Keratinocyte (primary cell): ENCODE measurements around the gene CENPP. TPM values are rescaled to one million over a fixed set of nuclear protein-coding genes. Genes with fewer than 3 reads are reported as not detected.

Source experiments
- DNase-seq: peaks from one replicate; pipeline ENCODE4 v3.0.0-alpha.2; 2011; ENCODE audit warnings: low read depth, missing footprints, low spot score
- FAIRE-seq: peaks from 2 replicates; lab custom pipeline; 2011; peaks lifted over from hg19 to GRCh38; lab: Jason Lieb, UNC
- H2AFZ ChIP-seq: 2 replicates; pipeline ENCODE4 v1.6.0; 2012; ENCODE audit warnings: low read length, control low read depth, inconsistent platforms; ENCODE audit not compliant: control insufficient read depth
- H3K27ac ChIP-seq: 2 replicates; pipeline ENCODE4 v1.5.1; 2011; ENCODE audit warnings: low read length; ENCODE audit not compliant: control insufficient read depth, insufficient read depth
- H3K27me3 ChIP-seq: 3 replicates; pipeline ENCODE4 v1.6.0; 2011; ENCODE audit warnings: low read length; ENCODE audit not compliant: control insufficient read depth, insufficient read depth; ENCODE audit errors: extremely low read depth
- H3K36me3 ChIP-seq, 2 experiments: 2 replicates in 1 of 2; 3 replicates in 1 of 2; pipeline ENCODE4 v1.5.1; 2011; ENCODE audit warnings: low read length in 2 of 2, mild to moderate bottlenecking in 1 of 2; ENCODE audit not compliant: control insufficient read depth in 2 of 2, insufficient read depth in 2 of 2; ENCODE audit errors: extremely low read depth in 1 of 2
- H3K4me1 ChIP-seq: 3 replicates; pipeline ENCODE4 v1.5.1; 2011; ENCODE audit warnings: low read length; ENCODE audit not compliant: control insufficient read depth, insufficient read depth; ENCODE audit errors: extremely low read depth
- H3K4me2 ChIP-seq: 3 replicates; pipeline ENCODE4 v1.6.0; 2011; ENCODE audit warnings: low read depth, low read length; ENCODE audit not compliant: control insufficient read depth, insufficient read depth; ENCODE audit errors: extremely low read depth
- H3K4me3 ChIP-seq, 3 experiments: fragments of 200-600 bp in 1 of 3; sonication (generic) in 1 of 3; 2 replicates in 2 of 3; 3 replicates in 1 of 3; pipeline ENCODE4 v1.5.1; 2011 to 2016; ENCODE audit warnings: low read length in 3 of 3, mild to moderate bottlenecking in 3 of 3, control low read depth in 2 of 3, inconsistent platforms in 1 of 3, low read depth in 1 of 3, mixed read lengths in 1 of 3, mixed run types in 1 of 3, moderate library complexity in 1 of 3; ENCODE audit not compliant: control insufficient read depth in 2 of 3, insufficient read depth in 2 of 3; ENCODE audit errors: extremely low read depth in 1 of 3
- H3K79me2 ChIP-seq: 2 replicates; pipeline ENCODE4 v1.6.0; 2012; ENCODE audit warnings: low read length; ENCODE audit not compliant: control insufficient read depth, insufficient read depth
- H3K9ac ChIP-seq: 3 replicates; pipeline ENCODE4 v1.6.0; 2011; ENCODE audit warnings: low read length; ENCODE audit not compliant: control insufficient read depth, insufficient read depth; ENCODE audit errors: extremely low read depth
- H3K9me1 ChIP-seq: 3 replicates; pipeline ENCODE4 v1.6.0; 2011; ENCODE audit warnings: low read length; ENCODE audit not compliant: control insufficient read depth, insufficient read depth; ENCODE audit errors: extremely low read depth
- H3K9me3 ChIP-seq: 2 replicates; pipeline ENCODE4 v1.5.1; 2012; ENCODE audit warnings: low read depth, low read length; ENCODE audit not compliant: control insufficient read depth
- H4K20me1 ChIP-seq: 3 replicates; pipeline ENCODE4 v1.6.0; 2011; ENCODE audit warnings: low read length; ENCODE audit not compliant: control insufficient read depth, insufficient read depth; ENCODE audit errors: extremely low read depth
- EZH2 ChIP-seq: IDR thresholded peaks from one replicate; pipeline ENCODE4 v1.6.1; 2012; ENCODE audit warnings: inconsistent platforms, mild to moderate bottlenecking, low read length, moderate library complexity
- dilution Hi-C: fragments of 300-500 bp; cut with MboI; formaldehyde crosslinking; loops from one replicate; pipeline ENCODE4 v1.7.0; 2020; ENCODE audit warnings: low sequenced_read_pairs; ENCODE audit not compliant: extremely low pct_ligation_motif_present
- polyA plus RNA-seq, 5 experiments: library from polyadenylated mRNA; depleted of rRNA in 3 of 5; stranded (reverse) in 3 of 5; stranded (forward) in 1 of 5; unstranded in 1 of 5; fragments of >200 nt; gene quantifications; 1 replicate in 1 of 5; 2 replicates in 3 of 5; 3 replicates in 1 of 5; pipeline versions ENCODE4 v1.2.1 to v1.2.3, GENCODE V29; 2011 to 2012; ENCODE audit warnings: missing spikeins in 2 of 5, low read depth in 1 of 5, low replicate concordance in 1 of 5
- TF ChIP-seq, protein P1 (sequence below), 3 experiments: IDR thresholded peaks in 1 of 3; conservative IDR thresholded peaks in 1 of 3; optimal IDR thresholded peaks in 1 of 3; 2 replicates in 2 of 3; 3 replicates in 1 of 3; pipeline versions ENCODE3 to v1.5.1; 2011; ENCODE audit warnings: low read length in 3 of 3, mild to moderate bottlenecking in 3 of 3, moderate library complexity in 2 of 3, control low read depth in 1 of 3, inconsistent platforms in 1 of 3; ENCODE audit not compliant: insufficient read depth in 2 of 3; ENCODE audit errors: extremely low read depth in 1 of 3

CENPP gene
- polyA plus RNA-seq, 1 donor (not counting 4 experiments of a cell fraction or from before 2014, with no cell fraction given): 6.7 TPM

DNA sequence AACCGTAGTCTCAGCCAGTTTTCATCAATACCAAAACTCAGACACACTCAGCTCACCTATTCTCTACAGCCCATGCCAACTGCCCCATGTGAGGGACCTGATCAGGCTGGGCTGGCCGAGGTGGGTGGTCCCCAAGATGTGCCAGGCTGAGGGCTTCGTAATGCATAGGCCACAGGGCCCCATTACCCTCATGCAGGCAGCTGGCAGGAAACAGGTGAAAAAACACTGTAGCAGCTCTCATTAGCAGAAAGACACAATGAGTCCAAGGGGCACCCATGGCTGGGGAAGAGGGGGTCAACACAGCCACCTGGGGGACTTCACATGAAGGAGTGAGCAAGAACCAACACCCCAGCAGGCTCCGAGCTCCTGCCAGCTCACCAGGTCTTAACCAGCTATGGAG, 336.0 kb downstream of the CENPP start:
- Histone ChIP-seq H3K9me1 (no peaks in the 10 kb centered on the region), H3K9ac (no peak overlapping the region), H3K27me3 (no peaks in the 10 kb centered on the region), H3K4me3 (no peak overlapping the region), H3K9me3 (no peaks in the 10 kb centered on the region), H2AFZ (no peak overlapping the region), H4K20me1 (peaks cover 13% of the 10 kb centered on the region), H3K4me2 (no peak overlapping the region), H3K4me1 (peaks cover 13% of the 10 kb centered on the region), H3K36me3 (peaks cover 26 to 48% of the 10 kb centered on the region in 2 experiments), H3K79me2 (peaks cover 84% of the 10 kb centered on the region), H3K27ac (no peak overlapping the region)
- no peak for TF ChIP-seq EZH2
- TF ChIP-seq, protein P1, sequence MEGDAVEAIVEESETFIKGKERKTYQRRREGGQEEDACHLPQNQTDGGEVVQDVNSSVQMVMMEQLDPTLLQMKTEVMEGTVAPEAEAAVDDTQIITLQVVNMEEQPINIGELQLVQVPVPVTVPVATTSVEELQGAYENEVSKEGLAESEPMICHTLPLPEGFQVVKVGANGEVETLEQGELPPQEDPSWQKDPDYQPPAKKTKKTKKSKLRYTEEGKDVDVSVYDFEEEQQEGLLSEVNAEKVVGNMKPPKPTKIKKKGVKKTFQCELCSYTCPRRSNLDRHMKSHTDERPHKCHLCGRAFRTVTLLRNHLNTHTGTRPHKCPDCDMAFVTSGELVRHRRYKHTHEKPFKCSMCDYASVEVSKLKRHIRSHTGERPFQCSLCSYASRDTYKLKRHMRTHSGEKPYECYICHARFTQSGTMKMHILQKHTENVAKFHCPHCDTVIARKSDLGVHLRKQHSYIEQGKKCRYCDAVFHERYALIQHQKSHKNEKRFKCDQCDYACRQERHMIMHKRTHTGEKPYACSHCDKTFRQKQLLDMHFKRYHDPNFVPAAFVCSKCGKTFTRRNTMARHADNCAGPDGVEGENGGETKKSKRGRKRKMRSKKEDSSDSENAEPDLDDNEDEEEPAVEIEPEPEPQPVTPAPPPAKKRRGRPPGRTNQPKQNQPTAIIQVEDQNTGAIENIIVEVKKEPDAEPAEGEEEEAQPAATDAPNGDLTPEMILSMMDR (optimal IDR thresholded peaks at IDR 0.05 in 1 of 3, IDR thresholded peaks at IDR 0.05 in 1 of 3, conservative IDR thresholded peaks at IDR 0.05 in 1 of 3; ENCODE audit: extremely low read depth in 1 of 3, insufficient read depth in 2 of 3, low read length in 3 of 3): no peak
- DNase-seq (no peak), FAIRE-seq (no peak)
- dilution Hi-C loops: no loop called here

DNA sequence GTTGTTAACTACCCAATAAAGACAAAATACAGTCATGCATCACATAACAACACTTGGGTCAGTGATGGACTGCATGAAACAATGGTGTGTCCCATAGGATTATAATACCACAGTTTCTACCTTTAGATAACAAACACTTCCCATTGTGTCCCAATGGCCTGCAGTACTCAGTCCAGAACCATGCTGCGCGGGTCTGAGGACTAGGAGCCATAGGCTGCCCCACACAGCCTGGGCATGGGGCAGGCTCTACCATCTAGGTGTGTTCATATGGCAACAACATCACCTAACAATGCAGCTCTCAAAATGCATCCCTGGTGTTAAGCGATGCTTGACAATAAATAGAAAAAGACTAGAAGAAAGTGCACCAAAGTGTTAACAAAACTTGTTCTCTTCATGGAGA, 337.4 kb downstream of the CENPP start:
- dilution Hi-C loops: no loop called here
- peaks cover 10% of the 10 kb centered on the region for H3K4me1 ChIP-seq

More for the DNA sequence above, 337.4 kb downstream of the CENPP start:
- no peak for TF ChIP-seq EZH2
- TF ChIP-seq, protein P1 (optimal IDR thresholded peaks at IDR 0.05 in 1 of 3, IDR thresholded peaks at IDR 0.05 in 1 of 3, conservative IDR thresholded peaks at IDR 0.05 in 1 of 3; ENCODE audit: extremely low read depth in 1 of 3, insufficient read depth in 2 of 3, low read length in 3 of 3): no peak
- H2AFZ ChIP-seq: no peak overlapping the region
- no peaks in the 10 kb centered on the region for H3K27me3 ChIP-seq
- no peak for FAIRE-seq
- peaks cover 25 to 45% of the 10 kb centered on the region in 2 experiments for H3K36me3 ChIP-seq
- DNase-seq: no peak
- H3K79me2 ChIP-seq: peaks cover 92% of the 10 kb centered on the region
- H3K27ac ChIP-seq: no peak overlapping the region
- peaks cover 13% of the 10 kb centered on the region for H4K20me1 ChIP-seq
- no peak overlapping the region for H3K4me2 ChIP-seq
- H3K9me1 ChIP-seq: no peaks in the 10 kb centered on the region
- H3K9me3 ChIP-seq: no peaks in the 10 kb centered on the region
- no peak overlapping the region for H3K4me3 ChIP-seq
- H3K9ac ChIP-seq: no peak overlapping the region
